ENCODE results near the gene ZNF609. TPM values are rescaled to one million over a fixed set of nuclear protein-coding genes. Genes with fewer than 3 reads are reported as not detected.
A peak's percentile ranks its signal among the peaks of the same experiment; 100 is the strongest.
"Not testable (repeated sequence)": the region's sequence is repeated elsewhere in the genome, so short reads cannot be mapped to it uniquely, and the experiment has no call there.

The ZNF609 gene
- total and polyA plus RNA-seq, 3 donors from 2014 or later: 48.7 to 75.8 (median 60.5) TPM

- H3K9me3 ChIP-seq: no peaks in the 10 kb centered on the region
- H3K4me1 ChIP-seq: peaks cover 20% of the 10 kb centered on the region
- H3K27ac ChIP-seq: peak overlapping the region; percentile 3 to 31
- TF ChIP-seq POLR2A (IDR thresholded peaks at IDR 0.05): no peak
- no peak for TF ChIP-seq CTCF (IDR thresholded peaks at IDR 0.05)
- intact Hi-C loops (cut with DNase I; ENCODE audit: low total_unique reads): no loop called here
- no peak overlapping the region for H3K4me3 ChIP-seq
- H3K27me3 ChIP-seq: no peaks in the 10 kb centered on the region
- peak; percentile 43 for DNase-seq
- H3K36me3 ChIP-seq (ENCODE audit: low read depth, missing control alignments): no peaks in the 10 kb centered on the region
- WGBS, 2 donors: 71 to 74% methylated on average over 4 of the region's 4 CpGs
Observed at GRCh38 chr15:64635499-64636495, 175.4 kb downstream of the ZNF609 start.

- intact Hi-C loops (cut with DNase I; ENCODE audit: low total_unique reads): no loop called here
- Histone ChIP-seq H3K36me3 (ENCODE audit: low read depth, missing control alignments) (no peaks in the 10 kb centered on the region), H3K27ac (no peak overlapping the region), H3K4me1 (peaks cover 20% of the 10 kb centered on the region), H3K4me3 (no peak overlapping the region), H3K27me3 (no peaks in the 10 kb centered on the region), H3K9me3 (no peaks in the 10 kb centered on the region)
- DNase-seq: no peak
- TF ChIP-seq CTCF (IDR thresholded peaks at IDR 0.05) (no peak), POLR2A (IDR thresholded peaks at IDR 0.05) (no peak)
- 96 to 97% methylated on average over 3 of the region's 3 CpGs for WGBS, 2 donors
Observed at GRCh38 chr15:64636556-64636955, 176.2 kb downstream of the ZNF609 start.

- no peak for TF ChIP-seq CTCF (IDR thresholded peaks at IDR 0.05)
- TF ChIP-seq POLR2A (IDR thresholded peaks at IDR 0.05): no peak
- Histone ChIP-seq H3K27me3 (no peaks in the 10 kb centered on the region), H3K9me3 (no peaks in the 10 kb centered on the region), H3K36me3 (ENCODE audit: low read depth, missing control alignments) (no peaks in the 10 kb centered on the region), H3K27ac (no peak overlapping the region), H3K4me3 (no peak overlapping the region), H3K4me1 (peaks cover 20% of the 10 kb centered on the region)
- intact Hi-C loops (cut with DNase I; ENCODE audit: low total_unique reads): no loop called here
- 100% methylated on average over 1 of the region's 1 CpG for WGBS, 2 donors
- DNase-seq: no peak
Observed at GRCh38 chr15:64637412-64637811, 177.0 kb downstream of the ZNF609 start.

DNA sequence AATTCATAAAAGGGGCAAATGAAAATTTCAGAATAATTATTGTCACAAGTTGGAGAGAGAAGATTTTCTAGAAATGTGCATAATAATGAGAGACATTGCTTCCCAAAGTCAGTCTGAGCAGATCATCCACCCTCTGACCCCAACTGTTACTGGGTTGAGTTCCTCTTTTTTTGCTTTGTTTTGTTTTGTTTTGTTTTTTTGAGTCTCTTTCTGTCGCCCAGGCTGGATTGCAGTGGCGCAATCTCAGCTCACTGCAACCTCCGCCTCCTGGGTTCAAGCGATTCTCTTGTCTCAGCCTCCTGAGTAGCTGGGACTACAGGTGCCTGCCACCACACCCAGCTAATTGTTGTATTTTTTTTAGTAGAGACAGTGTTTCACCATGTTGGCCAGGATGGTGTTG is 179.4 kb downstream of the ZNF609 start:
- WGBS, 2 donors: 87 to 97% methylated on average over 4 of the region's 4 CpGs
- H3K27me3 ChIP-seq; H3K4me3 ChIP-seq; intact Hi-C loops (cut with DNase I; ENCODE audit: low total_unique reads); H3K9me3 ChIP-seq; DNase-seq; H3K27ac ChIP-seq; H3K36me3 ChIP-seq (ENCODE audit: low read depth, missing control alignments): not testable (repeated sequence)
- H3K4me1 ChIP-seq: peaks cover 15% of the 10 kb centered on the region

- Histone ChIP-seq H3K36me3 (ENCODE audit: low read depth, missing control alignments) (no peaks in the 10 kb centered on the region), H3K9me3 (no peaks in the 10 kb centered on the region), H3K4me3 (no peak overlapping the region), H3K27ac (no peak overlapping the region), H3K27me3 (no peaks in the 10 kb centered on the region), H3K4me1 (peaks cover 10% of the 10 kb centered on the region)
- WGBS, 2 donors: 74 to 78% methylated on average over 5 of the region's 5 CpGs
- TF ChIP-seq POLR2A (IDR thresholded peaks at IDR 0.05): no peak
- TF ChIP-seq CTCF (IDR thresholded peaks at IDR 0.05): no peak
- no peak for DNase-seq
- intact Hi-C loops (cut with DNase I; ENCODE audit: low total_unique reads): no loop called here
Observed at GRCh38 chr15:64640146-64640871, 179.9 kb downstream of the ZNF609 start.
